ENCODE results near the gene ABCB4.

The ABCB4 gene

DNA sequence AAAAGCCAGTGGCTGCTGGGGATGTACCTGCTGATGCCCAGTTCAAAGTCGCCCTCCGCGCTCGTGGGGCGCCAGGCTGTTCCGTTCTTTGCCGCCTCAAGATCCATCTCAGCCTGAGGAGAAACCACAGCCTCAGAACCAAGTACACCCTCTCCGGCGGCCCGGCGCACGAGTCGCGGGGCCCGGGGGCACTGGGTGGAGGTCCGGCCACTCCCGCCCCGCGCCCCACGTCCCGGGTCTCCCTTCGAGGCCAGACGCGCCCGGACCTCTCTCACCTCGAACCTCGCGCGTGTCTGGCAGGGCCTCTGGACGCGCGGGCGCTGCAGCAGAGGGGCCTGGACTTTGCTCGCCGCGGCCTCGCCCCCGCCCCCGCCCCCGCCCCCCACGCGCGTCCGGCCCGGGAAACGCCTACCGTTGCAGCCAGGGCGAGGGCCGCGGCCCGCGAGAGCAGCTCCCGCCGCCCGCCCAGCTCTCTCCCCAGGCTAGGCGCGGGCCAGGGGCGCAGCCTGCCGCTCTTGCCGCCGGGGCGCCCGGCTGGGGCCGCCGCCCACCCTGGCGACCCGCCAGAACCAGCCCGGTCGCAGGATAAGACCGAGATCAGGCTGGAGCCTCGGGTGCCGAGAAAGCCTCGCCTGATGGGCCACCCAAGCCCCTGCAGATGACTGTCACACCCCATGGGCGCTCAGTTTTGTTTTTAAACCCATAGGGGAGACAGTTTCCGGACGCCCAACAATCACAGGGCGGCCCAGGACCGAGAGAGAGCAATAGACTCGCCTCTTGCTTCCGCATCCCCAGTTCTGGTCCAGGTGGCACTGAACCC, at the start of gene ABCB4:
ABCB4 (minus strand) TSS at position 322 of the 820 bp plus-strand sequence; CDS start at position 107, 215 bp downstream.
- DNase-seq (ENCODE audit: low read depth in 2 of 2, low spot score in 1 of 2) = no peak

DNA sequence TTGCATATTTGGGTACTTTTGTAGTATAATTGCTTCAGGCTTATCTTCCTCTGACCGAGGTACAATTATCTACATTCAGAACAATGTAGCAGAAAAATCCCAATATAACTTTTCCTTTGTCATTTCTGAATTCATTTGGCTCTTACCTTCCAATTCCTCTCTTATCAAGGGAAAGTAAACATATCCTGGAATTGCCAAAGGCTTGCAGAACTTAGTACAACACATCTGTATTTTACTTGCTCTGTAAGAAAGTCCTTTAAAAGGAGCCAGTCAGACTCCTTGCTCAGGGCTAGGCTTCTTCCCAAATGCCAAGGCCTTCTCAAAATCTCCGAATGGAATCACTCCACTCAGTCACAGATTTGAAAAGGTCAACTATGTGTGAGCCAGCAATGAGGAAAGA, 43.3 kb upstream of the ABCB4 start:
- no peak for DNase-seq (ENCODE audit: low read depth in 2 of 2, low spot score in 1 of 2)

DNA sequence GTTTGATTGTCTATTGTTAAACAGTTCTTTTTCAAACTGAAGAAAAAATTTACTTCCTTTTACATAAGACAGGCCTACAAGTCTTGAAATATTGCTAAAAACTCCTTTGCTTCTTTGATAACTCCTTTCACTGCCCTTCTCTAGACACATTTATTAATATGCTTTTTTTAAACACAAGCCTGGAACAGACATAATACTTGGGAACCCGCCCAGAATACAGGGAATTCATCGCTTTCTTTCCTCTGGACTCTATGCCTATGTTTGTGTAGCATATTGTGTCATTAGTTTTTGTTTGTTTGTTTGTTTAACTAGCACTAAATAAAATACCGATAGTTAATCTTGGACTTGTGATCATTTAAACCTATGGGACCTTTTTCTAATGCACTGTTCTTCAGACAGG, 42.4 kb upstream of the ABCB4 start:
- no peak for DNase-seq (ENCODE audit: low read depth in 2 of 2, low spot score in 1 of 2)

DNA sequence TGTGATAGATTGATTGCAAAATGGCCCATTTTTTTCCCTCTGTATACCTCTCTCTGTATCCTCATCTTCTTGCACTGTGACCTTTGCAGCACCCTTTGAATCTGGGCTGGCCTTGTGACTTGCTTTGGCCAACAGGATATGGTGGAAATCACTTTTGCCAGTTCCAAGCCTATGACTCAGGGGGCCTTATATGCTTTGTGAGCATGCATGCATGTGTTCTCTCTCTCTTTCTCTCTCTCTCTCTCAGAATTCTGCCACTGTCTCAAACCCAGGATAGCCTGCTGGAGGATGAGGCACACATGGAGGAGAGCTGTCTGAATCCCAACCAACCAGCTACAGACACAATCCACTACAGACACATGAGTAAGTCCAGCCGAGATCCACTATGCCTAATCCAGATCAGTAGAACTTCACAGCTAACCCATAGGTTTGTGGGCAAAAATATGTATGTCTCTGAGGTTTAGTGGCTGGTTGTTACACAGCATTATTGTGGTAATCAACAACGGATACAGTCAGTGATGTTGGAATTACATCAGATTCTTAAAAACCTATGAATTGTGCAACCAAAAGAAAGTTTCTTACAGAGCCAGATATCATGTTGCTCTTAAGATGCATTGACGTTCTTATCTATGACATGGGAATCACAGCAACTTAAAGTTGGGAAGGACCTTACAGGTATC, 41.8 kb upstream of the ABCB4 start:
- no peak for DNase-seq (ENCODE audit: low read depth in 2 of 2, low spot score in 1 of 2)

DNA sequence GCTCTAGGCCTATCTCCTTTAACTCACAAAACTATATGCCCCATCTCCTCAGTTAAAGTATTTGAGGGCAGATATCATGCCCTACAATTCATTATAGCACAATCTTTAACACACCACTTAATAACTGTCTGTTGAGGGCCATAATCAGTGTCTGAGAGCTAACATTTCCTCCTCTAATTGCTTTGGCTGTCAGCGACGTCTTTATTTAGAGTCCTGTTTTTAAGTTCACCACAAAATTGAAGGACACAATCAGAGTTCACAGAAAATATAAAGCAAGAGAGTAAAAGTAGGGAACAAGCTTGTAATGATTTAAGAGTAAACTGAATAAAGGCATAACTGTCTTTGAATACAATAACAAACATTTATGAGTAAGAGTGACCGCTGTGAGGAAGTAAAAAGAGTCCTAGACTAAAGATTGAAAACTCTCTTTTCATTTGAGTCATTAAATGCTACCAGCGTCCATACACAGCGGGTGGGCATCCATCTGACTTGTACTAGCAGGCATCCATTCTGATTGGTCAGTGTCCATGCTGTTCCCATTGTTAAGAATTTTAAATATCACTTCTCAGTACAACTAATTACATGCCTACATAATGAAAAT, 38.4 kb upstream of the ABCB4 start:
- DNase-seq (ENCODE audit: low read depth in 2 of 2, low spot score in 1 of 2) = no peak

DNA sequence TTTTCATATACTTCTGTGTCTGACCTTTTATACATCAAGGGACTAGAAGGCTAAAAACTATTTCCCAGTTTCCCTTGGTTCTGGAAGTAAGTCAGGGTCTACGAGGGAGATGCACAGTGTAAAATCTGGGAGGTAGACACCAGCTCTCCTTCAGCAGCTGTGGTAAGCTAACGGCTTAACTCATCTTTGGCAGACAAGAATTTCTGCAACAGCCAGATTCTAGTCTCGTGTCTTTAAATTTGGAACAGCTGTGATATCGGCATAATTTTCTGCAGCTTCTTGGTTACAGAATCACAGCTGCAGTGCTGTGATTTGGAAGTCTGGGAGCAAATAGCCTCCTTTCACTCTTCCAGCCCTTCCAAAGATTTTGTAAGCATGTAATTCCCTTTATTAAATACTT, 37.4 kb upstream of the ABCB4 start:
- no peak for DNase-seq (ENCODE audit: low read depth in 2 of 2, low spot score in 1 of 2)

DNA sequence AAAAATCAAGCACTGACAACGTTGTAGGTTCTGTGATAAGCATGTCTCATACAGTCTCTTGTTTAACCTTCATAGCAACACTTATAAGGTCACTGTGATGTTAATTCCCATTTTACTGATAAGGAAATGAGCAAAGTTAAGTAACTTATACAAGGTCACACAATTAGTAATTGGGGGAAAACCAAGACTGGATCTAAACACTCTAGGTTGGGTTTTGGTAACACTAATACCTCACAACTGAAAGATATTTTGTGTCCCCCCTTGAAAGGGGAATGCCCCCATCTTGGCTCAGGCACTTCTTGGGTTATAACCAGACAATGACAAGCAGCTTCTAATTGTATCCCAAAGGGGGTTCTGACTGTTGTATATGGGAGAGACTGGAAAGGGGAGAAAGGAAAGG, 36.0 kb upstream of the ABCB4 start:
- no peak for DNase-seq (ENCODE audit: low read depth in 2 of 2, low spot score in 1 of 2)

DNA sequence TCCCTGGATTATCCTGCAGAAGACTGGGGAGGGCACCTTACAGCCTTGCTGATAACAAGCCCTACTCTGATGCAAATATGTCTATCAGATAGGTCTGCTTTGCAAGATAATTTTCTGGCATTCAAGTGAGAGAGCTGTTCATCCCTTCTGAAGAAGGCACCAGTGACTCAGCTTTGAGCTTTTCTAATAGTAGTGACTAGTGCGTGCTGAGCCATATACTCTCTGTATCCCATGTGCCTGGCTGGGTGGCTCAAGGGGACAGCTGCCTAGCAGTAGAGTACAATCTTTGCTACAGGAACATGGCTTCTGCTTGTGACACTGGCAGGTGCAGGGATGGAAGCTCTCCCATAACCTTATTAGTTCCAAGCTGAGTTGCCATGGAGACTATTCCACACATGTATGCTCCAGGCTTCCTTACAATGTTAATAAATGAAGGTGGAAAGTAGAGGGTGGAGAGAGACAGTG, 35.0 kb upstream of the ABCB4 start:
- DNase-seq (ENCODE audit: low read depth in 2 of 2, low spot score in 1 of 2) = no peak

DNA sequence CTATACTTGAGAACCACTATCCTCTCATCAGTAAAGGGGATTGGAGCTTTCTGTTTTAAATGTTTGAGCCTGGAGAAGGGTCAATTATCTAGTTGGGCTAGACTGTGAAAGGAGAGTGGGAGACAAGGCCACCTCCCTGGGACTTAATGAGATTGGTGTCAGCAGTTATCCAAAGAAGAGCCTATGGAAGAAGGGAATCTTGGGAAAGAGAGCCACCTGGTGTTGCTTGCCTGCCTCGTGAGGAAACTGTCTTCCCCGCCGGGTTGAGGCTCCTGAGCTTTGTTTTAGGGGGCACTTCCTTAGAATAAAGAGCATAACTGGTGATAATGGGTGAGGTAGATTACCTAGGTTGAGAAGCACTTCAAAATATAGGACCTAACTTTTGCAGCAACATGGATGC, 32.0 kb upstream of the ABCB4 start:
- no peak for DNase-seq (ENCODE audit: low read depth in 2 of 2, low spot score in 1 of 2)

DNA sequence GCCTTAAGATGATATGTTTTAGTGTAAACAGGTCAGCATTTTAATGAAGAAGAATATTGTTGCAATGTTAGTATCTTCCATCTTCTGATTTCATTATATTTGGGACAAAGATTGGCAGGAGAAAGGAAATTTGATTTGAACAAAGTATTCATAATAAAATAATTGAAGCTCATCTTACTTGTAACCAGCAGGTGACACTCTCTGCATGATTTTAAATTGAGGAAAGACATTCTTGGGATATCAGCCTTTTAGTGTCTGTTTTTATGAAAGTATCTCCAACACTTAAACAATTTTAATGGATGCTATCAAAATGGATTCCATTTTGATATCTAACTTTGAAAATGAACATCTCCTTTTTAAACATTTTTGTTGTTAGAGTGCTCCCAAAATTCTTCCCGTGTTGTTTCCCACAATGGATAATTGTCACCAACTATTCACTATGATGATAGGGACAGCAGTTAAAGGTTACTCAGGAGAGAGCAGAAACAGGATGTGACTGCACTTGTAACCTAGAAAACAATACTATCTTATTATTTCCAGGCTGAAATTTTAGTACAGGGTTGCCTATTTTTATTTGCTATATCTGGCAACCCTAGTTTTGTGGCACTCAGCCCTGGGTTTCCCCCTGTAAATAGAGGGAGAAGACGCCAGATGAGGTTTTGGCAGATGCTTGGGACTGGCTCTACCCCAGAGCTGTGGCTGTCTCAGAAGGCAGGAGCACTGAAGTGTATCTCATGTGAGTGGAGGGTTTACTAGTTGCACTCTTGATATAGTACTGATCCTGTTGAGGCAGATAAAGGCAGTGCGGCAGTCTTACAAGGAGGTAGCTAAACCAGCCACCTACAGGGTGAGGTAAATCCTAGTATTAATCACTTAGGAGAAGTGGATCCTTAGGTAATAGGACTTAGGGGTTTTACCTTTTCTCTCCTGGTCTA, 31.0 kb upstream of the ABCB4 start:
- DNase-seq (ENCODE audit: low read depth in 2 of 2, low spot score in 1 of 2) = no peak

DNA sequence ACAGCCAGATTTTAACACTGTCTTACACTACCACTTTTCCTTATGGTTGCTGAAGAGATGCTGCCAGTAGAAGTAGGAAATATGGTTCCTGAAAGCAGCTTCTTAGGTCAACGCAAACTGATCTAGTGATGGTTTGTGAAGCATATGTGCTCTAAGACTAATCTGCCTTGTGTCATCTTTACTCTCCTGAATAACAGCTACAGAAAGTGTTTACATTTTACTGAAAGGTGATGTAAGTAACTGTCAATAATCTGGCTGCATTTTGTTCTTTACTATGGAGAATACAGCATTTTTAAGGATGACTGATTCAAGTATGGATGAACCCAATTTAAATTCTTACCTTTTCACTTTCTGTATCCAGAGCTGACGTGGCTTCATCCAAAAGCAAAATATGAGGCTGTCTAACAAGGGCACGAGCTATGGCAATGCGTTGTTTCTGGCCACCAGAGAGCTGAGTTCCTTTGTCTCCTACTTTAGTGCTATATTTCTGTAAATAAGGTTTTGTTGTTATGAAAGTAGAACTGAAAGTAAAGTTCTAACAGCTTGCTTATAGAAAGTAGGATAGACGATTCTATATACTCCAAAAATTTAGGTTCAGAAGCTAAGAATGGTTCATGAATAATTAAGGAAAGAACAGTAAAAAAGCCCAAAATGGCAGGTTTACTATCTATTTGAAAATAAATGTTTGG, 30.2 kb upstream of the ABCB4 start:
- no peak for DNase-seq (ENCODE audit: low read depth in 2 of 2, low spot score in 1 of 2)

DNA sequence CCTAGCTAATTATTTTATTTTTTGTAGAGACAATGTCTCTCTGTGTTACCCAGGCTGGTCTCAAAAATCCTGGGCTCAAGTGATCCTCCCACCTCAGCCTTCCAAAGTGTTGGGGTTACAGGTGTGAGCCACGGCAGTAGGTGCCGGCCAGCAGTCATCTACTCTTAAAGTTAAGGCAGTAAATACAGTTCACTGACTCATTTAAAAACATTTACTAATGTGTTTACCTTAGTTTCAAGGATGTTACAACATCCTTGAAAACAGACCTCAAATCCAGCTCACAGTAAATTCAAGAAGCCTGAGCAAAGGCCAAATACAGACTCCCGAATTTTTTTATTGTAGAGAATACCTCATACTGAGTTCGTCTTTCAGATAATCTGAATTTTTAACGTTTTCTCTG, 29.6 kb upstream of the ABCB4 start:
- DNase-seq (ENCODE audit: low read depth in 2 of 2, low spot score in 1 of 2) = no peak

DNA sequence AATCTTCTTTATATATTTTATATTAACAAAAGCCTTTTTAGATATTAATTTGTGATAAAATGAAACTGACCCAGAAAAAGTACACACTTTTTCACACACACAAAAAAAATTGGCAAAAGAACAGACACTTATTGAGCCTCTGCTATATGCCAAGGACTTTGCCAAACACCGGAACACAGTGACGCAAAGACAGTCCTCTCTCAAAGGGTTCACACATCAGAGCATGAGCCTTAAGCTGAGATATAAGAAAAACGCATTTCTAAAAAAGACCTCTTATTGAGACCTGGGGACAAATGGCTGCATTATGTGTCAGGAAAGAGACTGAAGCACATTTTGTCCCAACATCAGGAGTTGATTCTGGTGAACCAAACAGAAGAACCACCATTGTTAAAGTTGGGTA, 24.0 kb upstream of the ABCB4 start:
- DNase-seq (ENCODE audit: low read depth in 2 of 2, low spot score in 1 of 2) = no peak

DNA sequence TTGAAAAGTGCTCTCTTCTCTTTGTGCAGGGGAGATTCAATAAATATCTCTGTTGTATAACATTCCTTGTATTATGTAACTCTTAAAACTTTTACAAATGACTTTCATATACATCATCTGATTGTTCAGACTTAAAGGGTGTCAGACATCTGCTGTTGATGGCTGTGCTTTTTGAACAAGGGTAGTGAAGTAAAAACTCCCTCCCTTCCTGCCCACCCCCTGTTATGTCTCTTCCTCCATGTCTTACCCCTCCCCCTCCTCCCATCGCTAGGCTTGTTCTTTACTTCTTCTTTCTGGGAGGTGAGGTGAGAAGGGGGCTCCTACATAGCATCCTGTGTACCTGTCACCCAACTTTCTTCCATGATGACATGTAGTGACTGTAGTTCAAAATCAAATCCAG, 23.4 kb upstream of the ABCB4 start:
- DNase-seq (ENCODE audit: low read depth in 2 of 2, low spot score in 1 of 2) = no peak

DNA sequence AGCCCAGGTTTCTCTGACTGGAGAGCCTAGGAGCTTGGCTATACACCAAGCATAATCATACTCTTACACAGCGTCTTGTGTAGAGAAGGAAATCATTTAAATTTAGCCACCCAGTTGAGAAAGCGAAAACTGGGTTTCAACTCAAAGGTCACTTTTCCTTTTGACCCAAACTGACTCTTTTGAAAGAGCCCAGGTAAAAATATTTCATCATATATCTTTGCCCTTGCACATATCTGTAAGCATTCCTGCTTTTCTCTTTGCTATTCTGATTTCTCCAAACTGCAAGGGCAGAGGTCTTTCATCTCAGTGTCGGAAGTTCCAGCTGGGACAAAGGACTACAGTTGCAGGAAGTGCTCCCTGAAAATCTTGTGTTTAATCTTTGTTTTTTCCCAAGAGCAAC, 22.0 kb upstream of the ABCB4 start:
- DNase-seq (ENCODE audit: low read depth in 2 of 2, low spot score in 1 of 2) = no peak

DNA sequence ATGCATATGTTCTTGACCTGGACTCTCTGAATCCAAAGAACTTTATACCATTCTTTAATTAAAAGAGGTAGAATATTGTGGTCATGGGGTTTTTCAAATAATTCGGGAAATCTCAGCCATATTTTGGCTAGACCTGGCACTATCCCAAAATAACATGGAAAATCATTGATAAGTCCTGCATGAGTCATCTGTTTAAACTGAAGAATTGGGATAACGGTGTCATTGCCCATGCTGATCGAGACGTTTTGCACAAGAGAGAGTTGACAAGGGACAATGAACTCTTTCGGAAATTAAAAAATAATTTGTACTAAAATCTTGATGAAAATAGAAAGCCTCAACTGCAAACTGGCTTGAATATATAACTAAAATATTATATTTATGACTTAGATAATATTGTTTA, 19.9 kb upstream of the ABCB4 start:
- DNase-seq (ENCODE audit: low read depth in 2 of 2, low spot score in 1 of 2) = no peak

DNA sequence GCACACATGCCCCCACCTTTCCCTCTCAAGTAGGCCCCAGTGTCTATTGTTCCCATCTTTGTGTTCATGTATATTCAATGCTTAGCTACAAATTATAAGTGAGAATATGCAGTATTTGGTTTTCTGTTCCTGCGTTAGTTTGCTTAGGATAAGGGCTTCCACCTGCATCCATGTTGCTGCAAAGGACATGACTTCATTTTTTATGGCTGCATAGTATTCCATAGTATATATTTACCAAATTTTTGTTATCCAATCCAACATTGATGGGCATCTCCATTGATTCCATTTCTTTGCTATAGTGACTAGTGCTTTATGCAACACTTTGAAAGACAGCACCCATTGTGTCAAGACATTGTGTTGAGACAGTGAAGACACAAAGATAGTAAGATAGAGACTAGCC, 19.0 kb upstream of the ABCB4 start:
- DNase-seq (ENCODE audit: low read depth in 2 of 2, low spot score in 1 of 2) = no peak

DNA sequence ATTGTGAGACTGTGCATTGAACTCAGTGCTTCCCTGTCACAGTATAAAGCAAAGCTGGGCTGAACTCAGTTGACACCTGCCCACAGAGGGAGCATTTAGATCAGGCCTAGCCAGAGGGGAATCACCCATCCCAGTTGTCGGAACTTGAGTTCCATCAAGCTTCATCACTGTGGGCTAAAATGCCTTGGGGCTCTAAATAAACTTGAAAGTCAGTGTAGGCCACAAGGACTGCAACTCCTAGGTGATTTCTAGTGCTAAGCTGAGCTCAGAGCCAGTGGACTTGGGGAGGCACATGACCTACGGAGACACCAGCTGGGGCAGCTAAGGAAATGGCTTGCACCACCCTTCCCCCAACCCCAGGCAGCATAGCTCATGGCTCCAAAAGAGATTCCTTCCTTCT, 7.7 kb upstream of the ABCB4 start:
- no peak for DNase-seq (ENCODE audit: low read depth in 2 of 2, low spot score in 1 of 2)

DNA sequence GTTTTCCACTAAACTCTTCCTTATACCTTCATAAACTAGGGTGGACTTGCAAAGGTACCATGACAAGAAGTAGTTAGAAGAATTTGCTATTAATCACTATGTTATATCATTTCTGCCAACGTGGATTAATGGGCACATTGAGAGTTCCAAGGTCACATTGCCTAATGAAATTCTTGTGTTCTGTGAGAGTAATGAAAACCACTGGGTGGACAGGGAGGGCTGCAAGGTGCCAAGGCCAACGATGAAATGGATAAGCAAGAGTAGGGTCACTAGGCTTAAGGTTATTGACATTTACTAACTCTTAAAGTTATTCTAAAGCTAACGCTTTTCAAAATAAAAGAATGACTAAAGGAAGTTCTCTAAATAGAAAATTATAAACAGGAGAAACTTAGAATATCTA, 6.6 kb upstream of the ABCB4 start:
- DNase-seq (ENCODE audit: low read depth in 2 of 2, low spot score in 1 of 2) = no peak

DNA sequence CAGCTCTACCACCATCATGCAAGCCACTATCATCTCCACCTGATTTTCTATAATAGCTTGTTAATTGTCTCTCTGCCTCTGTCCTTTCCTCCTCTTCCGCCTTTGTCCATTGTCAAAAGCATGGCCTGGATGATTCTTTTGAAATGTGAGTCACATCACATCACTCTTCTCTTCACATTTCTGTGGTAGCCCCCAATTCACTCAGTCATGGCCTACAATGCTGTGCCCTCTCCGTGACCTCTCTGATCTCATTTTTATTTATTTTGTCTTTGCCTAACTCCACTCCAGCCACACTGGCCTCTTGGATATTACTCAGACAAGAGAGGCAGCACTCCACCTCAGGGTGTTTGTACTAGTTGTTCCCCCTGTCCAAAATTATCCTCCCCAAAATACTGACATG, 4.9 kb upstream of the ABCB4 start:
- DNase-seq (ENCODE audit: low read depth in 2 of 2, low spot score in 1 of 2) = no peak

DNA sequence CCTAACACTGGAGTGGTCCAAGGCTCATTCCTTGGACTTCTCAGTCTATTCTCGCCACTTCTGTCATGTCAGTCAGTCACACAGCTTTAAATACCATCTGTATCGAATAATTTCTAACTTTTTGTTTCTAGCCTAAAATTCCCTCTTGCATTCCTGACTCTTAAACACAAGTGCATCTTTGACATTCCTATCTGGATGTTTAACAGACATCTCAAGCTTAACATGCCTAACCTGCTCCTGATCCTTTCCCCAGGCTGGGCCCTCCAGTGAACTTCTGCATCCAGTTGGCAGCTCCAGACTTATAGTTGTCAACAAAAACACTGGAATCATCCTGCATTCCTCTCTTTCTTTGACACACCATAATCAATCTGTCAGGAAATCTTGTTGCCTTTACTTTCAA, 4.5 kb upstream of the ABCB4 start:
- DNase-seq (ENCODE audit: low read depth in 2 of 2, low spot score in 1 of 2) = no peak
